HEK293 (cell line): ENCODE measurements around the gene LSM14B.
A peak's percentile ranks its signal among the peaks of the same experiment; 100 is the strongest.

Source experiments
- KLF8 ChIP-seq: fragments of 450-650 bp; formaldehyde crosslinking; IDR thresholded peaks from 2 replicates; pipeline ENCODE4 v1.5.1; 2016; ENCODE audit warnings: missing biosample characterization, missing genetic modification characterization
- MZF1 ChIP-seq: fragments of 450-650 bp; formaldehyde crosslinking; IDR thresholded peaks from 2 replicates; pipeline ENCODE4 v1.5.1; 2017; ENCODE audit warnings: missing biosample characterization, missing genetic modification characterization, borderline replicate concordance
- PATZ1 ChIP-seq: fragments of 450-650 bp; formaldehyde crosslinking; IDR thresholded peaks from 2 replicates; pipeline ENCODE4 v1.5.1; 2016; ENCODE audit warnings: missing biosample characterization, missing genetic modification characterization
- ZBTB1 ChIP-seq: fragments of 450-650 bp; formaldehyde crosslinking; IDR thresholded peaks from 2 replicates; pipeline ENCODE4 v1.5.1; 2016; ENCODE audit warnings: missing biosample characterization, missing genetic modification characterization
- ZBTB7A ChIP-seq: fragments of 450-650 bp; formaldehyde crosslinking; IDR thresholded peaks from 2 replicates; pipeline ENCODE4 v1.5.1; 2016; ENCODE audit warnings: low read depth, missing biosample characterization, missing genetic modification characterization
- ZFP41 ChIP-seq: fragments of 450-650 bp; formaldehyde crosslinking; IDR thresholded peaks from 2 replicates; pipeline ENCODE4 v1.5.1; 2016; ENCODE audit warnings: missing biosample characterization, missing genetic modification characterization, borderline replicate concordance
- ZIC2 ChIP-seq: fragments of 450-650 bp; formaldehyde crosslinking; IDR thresholded peaks from 2 replicates; pipeline ENCODE4 v1.5.1; 2016; ENCODE audit warnings: missing biosample characterization, missing genetic modification characterization
- ZNF114 ChIP-seq: fragments of 450-650 bp; formaldehyde crosslinking; IDR thresholded peaks from 2 replicates; pipeline ENCODE4 v1.5.0; 2017; ENCODE audit warnings: missing biosample characterization, missing genetic modification characterization
- ZNF138 ChIP-seq: fragments of 450-650 bp; formaldehyde crosslinking; IDR thresholded peaks from 2 replicates; pipeline ENCODE4 v1.5.1; 2016; ENCODE audit warnings: missing biosample characterization, missing genetic modification characterization, borderline replicate concordance
- ZNF155 ChIP-seq: fragments of 450-650 bp; formaldehyde crosslinking; IDR thresholded peaks from 2 replicates; pipeline ENCODE4 v1.5.1; 2016; ENCODE audit warnings: missing biosample characterization, missing genetic modification characterization
- ZNF184 ChIP-seq: fragments of 450-650 bp; IDR thresholded peaks from 2 replicates; pipeline ENCODE4 v1.5.1; 2018; ENCODE audit warnings: missing biosample characterization, mild to moderate bottlenecking, missing genetic modification characterization
- ZNF19 ChIP-seq: fragments of 450-650 bp; formaldehyde crosslinking; IDR thresholded peaks from 2 replicates; pipeline ENCODE4; 2016; ENCODE audit warnings: missing biosample characterization, missing genetic modification characterization, low read depth
- ZNF350 ChIP-seq: fragments of 450-650 bp; formaldehyde crosslinking; IDR thresholded peaks from 2 replicates; pipeline ENCODE4 v1.5.0; 2017; ENCODE audit warnings: missing biosample characterization, mild to moderate bottlenecking, missing genetic modification characterization
- ZNF366 ChIP-seq: fragments of 450-650 bp; formaldehyde crosslinking; conservative IDR thresholded peaks from 2 replicates; pipeline ENCODE4 v1.5.1; 2016; ENCODE audit warnings: missing biosample characterization, missing genetic modification characterization
- ZNF433 ChIP-seq: fragments of 450-650 bp; formaldehyde crosslinking; IDR thresholded peaks from 2 replicates; pipeline ENCODE4 v1.5.1; 2016; ENCODE audit warnings: missing biosample characterization, missing genetic modification characterization, low read depth
- ZNF510 ChIP-seq: fragments of 450-650 bp; formaldehyde crosslinking; IDR thresholded peaks from 2 replicates; pipeline ENCODE4 v1.5.1; 2018; ENCODE audit warnings: mild to moderate bottlenecking, missing genetic modification characterization, missing biosample characterization; ENCODE audit not compliant: insufficient replicate concordance
- ZNF518A ChIP-seq: fragments of 450-650 bp; formaldehyde crosslinking; conservative IDR thresholded peaks from 2 replicates; pipeline ENCODE4 v1.5.1; 2016; ENCODE audit warnings: low read depth, missing biosample characterization, missing genetic modification characterization
- ZNF549 ChIP-seq: fragments of 450-650 bp; IDR thresholded peaks from 2 replicates; pipeline ENCODE4 v1.5.1; 2018; ENCODE audit warnings: missing biosample characterization, missing genetic modification characterization, mild to moderate bottlenecking, inconsistent platforms, moderate library complexity
- ZNF610 ChIP-seq: fragments of 450-650 bp; formaldehyde crosslinking; IDR thresholded peaks from 2 replicates; pipeline ENCODE4 v1.5.1; 2016; ENCODE audit warnings: missing biosample characterization, missing genetic modification characterization, borderline replicate concordance
- ZNF639 ChIP-seq: fragments of 450-650 bp; formaldehyde crosslinking; IDR thresholded peaks from 2 replicates; pipeline ENCODE4 v1.5.1; 2016; ENCODE audit warnings: missing biosample characterization, missing genetic modification characterization
- ZNF768 ChIP-seq: fragments of 450-650 bp; formaldehyde crosslinking; IDR thresholded peaks from 2 replicates; pipeline ENCODE4 v1.5.1; 2018; ENCODE audit warnings: missing biosample characterization, mild to moderate bottlenecking, missing genetic modification characterization
- ZSCAN16 ChIP-seq: fragments of 450-650 bp; formaldehyde crosslinking; IDR thresholded peaks from 2 replicates; pipeline ENCODE4 v1.5.1; 2016; ENCODE audit warnings: missing biosample characterization, missing genetic modification characterization
- TF ChIP-seq, protein P1 (sequence below): fragments of 450-650 bp; formaldehyde crosslinking; IDR thresholded peaks from 2 replicates; pipeline ENCODE4 v1.5.1; 2016; ENCODE audit warnings: missing biosample characterization, missing genetic modification characterization
- TF ChIP-seq, protein P2 (sequence below): fragments of 450-650 bp; formaldehyde crosslinking; IDR thresholded peaks from 2 replicates; pipeline ENCODE4 v1.5.1; 2017; ENCODE audit warnings: missing biosample characterization, missing genetic modification characterization
- TF ChIP-seq, protein P3 (sequence below): fragments of 450-650 bp; formaldehyde crosslinking; IDR thresholded peaks from 2 replicates; pipeline ENCODE4 v1.5.1; 2016; ENCODE audit warnings: missing biosample characterization, missing genetic modification characterization, borderline replicate concordance

LSM14B gene

DNA sequence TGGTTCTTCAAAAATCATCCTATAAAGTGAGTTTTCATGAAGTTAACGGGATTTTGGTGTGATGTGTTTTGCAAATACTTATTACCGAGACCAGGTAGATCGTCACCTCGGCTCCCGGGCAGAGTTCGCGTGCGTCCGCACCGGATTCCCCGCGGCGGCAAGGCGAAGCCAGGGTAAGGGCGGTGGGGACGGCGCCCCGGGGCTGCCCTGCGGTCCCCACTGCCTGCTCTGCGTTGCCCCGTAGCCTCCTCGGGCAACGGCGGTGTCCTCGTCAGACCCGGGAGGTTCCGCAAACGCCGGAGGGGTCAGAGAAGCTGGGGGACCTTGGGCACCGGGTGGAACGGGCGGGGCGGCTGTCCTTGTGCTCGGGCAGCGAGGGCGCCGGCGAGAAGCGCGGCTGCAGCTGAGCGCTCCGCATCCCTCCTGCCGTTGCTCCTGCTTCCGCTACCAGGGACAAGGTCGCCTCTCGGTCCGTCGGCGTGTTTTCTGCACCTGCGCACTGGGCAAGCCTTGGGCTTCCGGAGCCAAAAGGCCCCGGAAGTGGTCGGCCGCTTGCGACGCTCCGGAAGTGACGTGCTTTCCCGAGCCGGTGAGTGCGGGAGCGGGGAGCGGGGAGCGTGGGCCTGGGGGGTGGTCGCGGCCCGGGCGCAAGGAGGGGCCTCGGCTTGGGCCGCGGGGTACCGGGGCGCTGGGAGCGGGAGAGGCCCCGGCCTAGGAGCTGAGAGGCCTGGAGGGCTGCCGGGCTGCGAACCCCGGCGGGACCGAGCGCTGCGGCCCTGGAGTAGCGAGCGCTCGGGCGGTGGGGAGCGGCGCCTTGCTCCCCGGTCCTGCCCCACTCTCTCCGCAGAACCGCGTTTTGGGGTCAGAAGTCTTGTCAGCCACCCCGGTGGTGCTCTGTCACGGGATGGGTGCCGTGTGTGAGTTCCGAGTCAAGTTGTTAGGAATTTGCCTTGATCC, 60.5 kb downstream of the LSM14B start, which contains the start of gene MTG2 (continued):
- TF ChIP-seq ZNF518A (peak; percentile 85), ZNF184 (tag by site-specific recombination) (no peak), ZBTB7A (tag by site-specific recombination) (0 out of 2 replicates have a peak, but pooled peaks have one; percentile 18), MZF1 (tag by site-specific recombination) (no peak), ZNF610 (tag by site-specific recombination) (peak; percentile 83), ZNF155 (tag by site-specific recombination) (no peak), ZNF138 (tag by site-specific recombination) (no peak), ZNF549 (no peak), ZNF114 (tag by site-specific recombination) (no peak), ZIC2 (tag by site-specific recombination) (peak; percentile 73), ZNF350 (tag by site-specific recombination) (no peak), ZNF433 (tag by site-specific recombination) (no peak), ZNF19 (tag by site-specific recombination) (no peak), ZNF510 (tag by site-specific recombination) (no peak), ZBTB1 (tag by site-specific recombination) (no peak), ZNF639 (tag by site-specific recombination) (0 out of 2 replicates have a peak, but pooled peaks have one; percentile 30), ZNF366 (peak; percentile 95), ZSCAN16 (tag by site-specific recombination) (no peak; the same call in 1 of the 2 replicates), ZFP41 (tag by site-specific recombination) (no peak), PATZ1 (tag by site-specific recombination) (peak; percentile 76; the same call in 1 of the 2 replicates), ZNF768 (tag by site-specific recombination) (no peak), KLF8 (tag by site-specific recombination) (peak; percentile 3; the same call in 1 of the 2 replicates)
- TF ChIP-seq, protein P1, sequence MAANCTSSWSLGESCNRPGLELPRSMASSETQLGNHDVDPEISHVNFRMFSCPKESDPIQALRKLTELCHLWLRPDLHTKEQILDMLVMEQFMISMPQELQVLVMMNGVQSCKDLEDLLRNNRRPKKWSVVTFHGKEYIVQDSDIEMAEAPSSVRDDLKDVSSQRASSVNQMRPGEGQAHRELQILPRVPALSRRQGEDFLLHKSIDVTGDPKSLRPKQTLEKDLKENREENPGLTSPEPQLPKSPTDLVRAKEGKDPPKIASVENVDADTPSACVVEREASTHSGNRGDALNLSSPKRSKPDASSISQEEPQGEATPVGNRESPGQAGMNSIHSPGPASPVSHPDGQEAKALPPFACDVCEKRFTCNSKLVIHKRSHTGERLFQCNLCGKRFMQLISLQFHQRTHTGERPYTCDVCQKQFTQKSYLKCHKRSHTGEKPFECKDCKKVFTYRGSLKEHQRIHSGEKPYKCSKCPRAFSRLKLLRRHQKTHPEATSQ (tag by site-specific recombination) = no peak
- TF ChIP-seq, protein P2, sequence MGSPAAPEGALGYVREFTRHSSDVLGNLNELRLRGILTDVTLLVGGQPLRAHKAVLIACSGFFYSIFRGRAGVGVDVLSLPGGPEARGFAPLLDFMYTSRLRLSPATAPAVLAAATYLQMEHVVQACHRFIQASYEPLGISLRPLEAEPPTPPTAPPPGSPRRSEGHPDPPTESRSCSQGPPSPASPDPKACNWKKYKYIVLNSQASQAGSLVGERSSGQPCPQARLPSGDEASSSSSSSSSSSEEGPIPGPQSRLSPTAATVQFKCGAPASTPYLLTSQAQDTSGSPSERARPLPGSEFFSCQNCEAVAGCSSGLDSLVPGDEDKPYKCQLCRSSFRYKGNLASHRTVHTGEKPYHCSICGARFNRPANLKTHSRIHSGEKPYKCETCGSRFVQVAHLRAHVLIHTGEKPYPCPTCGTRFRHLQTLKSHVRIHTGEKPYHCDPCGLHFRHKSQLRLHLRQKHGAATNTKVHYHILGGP (tag by site-specific recombination) = no peak
- TF ChIP-seq, protein P3, sequence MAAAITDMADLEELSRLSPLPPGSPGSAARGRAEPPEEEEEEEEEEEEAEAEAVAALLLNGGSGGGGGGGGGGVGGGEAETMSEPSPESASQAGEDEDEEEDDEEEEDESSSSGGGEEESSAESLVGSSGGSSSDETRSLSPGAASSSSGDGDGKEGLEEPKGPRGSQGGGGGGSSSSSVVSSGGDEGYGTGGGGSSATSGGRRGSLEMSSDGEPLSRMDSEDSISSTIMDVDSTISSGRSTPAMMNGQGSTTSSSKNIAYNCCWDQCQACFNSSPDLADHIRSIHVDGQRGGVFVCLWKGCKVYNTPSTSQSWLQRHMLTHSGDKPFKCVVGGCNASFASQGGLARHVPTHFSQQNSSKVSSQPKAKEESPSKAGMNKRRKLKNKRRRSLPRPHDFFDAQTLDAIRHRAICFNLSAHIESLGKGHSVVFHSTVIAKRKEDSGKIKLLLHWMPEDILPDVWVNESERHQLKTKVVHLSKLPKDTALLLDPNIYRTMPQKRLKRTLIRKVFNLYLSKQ (tag by site-specific recombination) = no peak
